Esophagus mucosa (tissue), 1 donor: ENCODE results near the gene GARIN5A. TPM values are rescaled to one million over a fixed set of nuclear protein-coding genes. Genes with fewer than 3 reads are reported as not detected.

Experiments
- ATAC-seq: fragments of 200-7000 bp; cut with Tn5 transposase; one replicate; pipeline ENCODE4 v1.9.1; 2020
- total RNA-seq: library from RNA; stranded (reverse); gene quantifications from one replicate; pipeline ENCODE4 v1.2.4, GENCODE V29; 2023
- donor health status: DM: yes; HTN: yes; CAD: no.

GARIN5A gene
- total RNA-seq, 1 donor from 2014 or later, result 1.1 TPM

- no peak for ATAC-seq
Measured at GRCh38 chr19:50507376-50507775, 30.7 kb upstream of the GARIN5A start.

DNA sequence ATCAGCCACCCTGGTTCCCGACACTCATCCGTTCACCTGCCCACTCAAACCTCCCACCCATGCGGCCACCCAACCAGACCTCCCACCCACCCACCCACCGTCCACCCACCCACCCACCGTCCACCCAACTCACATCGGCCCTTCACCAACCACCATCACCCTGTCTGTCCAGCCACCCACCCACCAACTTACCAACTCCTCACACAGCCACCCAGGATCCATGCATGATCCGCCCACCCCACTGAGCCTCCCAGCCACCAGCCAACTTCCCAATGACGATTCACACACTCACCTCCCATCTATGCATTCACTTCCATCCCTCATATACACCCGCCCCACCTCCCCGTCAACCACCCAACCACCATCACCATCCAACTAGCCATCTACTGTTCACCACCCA is 30.1 kb upstream of the GARIN5A start:
- no peak for ATAC-seq

DNA sequence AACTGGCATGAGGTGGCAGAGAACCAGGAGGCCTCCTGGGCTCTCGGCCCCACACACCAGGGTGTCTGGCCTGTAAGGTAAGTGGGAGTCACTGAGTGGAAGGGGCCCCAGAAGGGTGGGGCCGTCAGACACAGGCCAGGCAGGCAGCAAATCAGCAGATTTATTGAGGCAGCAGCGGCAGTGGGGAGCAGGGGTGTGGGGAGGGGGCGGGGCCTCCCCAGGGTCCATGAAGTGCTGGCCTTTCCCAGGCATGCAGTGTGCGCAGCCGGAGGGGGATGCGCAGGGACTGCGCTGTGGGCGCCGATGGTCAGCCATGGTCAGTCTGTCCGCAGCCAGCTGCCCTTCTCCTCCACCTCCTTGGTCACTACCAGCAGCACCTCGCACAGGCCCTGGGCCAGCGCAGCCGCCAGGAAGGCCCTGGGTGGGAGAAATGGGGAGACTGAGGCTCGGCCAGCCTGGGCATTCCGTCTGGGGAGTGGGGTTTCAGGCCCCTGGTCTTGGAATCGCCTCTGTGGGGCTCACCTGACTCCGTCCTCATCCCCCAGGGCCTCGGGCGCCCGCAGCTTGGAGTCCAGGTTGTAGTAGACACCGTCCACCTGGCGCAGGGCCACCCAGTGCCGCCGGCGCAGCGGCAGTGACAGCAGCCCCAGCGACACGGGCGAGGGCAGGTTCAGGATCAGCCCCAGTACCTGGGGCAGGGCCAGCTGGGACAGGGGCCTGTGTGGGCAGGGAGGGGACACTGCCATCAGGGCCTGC is 29.4 kb upstream of the GARIN5A start:
- ATAC-seq, result no peak

DNA sequence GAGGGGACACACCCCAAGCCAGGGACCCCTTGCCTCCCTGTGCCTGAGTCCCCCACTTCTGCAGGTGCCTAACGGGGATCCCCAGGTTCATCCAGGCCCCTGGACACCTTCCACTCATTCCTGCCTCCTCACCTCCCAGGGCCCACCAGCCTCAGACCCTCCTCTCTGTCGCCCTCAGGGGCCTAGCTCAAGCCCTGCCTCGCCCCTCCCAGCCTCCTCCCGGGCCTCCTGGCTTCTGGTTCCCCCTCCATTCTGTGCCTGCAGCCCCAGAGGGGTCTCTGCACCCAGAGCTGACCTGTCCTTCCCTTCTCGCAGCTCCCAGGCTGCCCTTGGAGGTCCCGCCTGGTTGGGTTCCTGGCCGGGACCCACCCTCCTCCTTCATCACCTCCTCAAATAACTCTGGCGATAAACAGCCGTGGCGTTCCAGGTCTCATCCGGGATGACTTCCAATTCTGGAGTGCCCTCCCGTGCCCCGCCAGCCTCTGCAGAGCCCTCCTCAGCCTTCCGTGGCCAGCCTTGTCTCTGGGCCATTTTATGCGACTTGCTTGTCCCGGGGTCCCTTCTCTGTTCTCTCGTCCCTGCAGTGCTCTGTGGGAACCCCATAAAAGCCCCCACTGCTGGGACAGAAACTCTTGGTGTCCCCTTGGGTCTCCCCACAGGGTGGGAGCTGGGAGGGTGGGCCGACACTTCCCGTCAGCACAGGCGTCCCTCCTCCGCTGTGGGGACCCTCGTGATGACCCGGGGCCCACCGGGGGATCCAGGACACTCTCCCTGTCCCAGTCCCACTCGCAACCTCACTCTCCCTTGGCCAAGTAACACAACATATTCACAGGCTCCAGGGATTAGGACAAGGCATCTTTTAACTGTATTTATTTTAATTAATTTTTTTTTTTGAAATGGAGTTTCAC is 25.2 kb upstream of the GARIN5A start:
- peak; percentile 19 for ATAC-seq

DNA sequence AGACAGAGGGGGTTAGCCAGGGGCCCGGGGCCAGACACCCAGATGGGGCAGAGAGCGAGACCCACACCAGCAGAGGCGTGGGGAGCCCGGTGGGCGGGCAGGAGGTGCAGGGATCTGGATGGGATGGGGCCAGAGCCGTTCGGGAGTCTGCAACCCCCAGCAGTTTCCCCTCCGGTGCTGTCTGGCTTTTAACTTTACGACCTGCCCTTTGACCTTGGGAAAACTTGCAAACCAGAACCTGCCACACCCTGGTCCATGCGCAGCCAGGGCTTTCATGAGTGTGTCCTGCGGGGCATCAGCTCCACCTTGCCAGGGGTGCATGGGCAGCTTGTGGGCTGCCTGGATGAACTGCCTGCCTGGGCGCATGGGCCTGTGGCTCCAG is 24.5 kb upstream of the GARIN5A start:
- ATAC-seq, result no peak

- no peak for ATAC-seq
Measured at GRCh38 chr19:50500753-50501151, 24.1 kb upstream of the GARIN5A start.

- peak; percentile 23 for ATAC-seq
Measured at GRCh38 chr19:50500060-50500752, 23.6 kb upstream of the GARIN5A start.

DNA sequence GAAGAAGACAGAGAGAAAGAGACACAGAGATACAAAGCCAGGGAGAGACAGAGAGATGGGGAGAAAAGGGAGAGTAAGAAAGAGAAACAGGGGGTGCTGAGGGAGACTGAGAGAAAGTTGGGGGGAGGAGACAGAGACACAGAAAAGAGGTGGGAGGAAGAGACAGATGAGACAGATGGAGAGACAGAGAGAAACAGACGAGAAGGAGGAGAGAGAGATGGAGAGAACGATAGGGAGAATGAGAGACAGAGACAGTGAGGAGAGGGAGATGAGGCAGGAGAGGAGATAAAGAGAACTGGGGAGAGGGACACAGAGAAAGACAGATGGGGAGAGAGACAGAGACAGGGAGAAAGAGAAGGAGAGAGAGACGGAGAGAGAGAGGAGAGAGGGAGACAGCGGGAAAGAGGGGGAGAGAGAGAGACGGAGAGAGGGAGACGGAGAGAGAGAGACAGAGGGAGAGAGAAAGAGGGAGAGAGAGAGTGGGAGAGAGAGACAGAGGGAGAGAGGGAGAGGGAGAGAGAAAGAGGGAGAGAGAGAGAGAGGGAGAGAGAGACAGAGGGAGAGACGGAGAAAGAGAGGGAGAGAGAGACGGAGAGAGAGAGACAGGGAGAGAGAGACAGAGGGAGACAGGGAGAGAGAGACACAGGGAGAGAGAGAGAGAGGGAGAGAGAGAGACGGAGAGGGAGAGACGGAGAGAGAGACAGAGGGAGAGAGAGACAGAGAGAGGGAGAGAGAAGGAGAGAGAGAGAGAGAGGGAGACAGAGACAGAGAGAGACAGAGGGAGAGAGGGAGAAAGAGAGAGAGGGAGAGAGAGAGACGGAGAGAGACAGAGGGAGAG is 21.8 kb upstream of the GARIN5A start:
- no peak for ATAC-seq

- no peak for ATAC-seq
Measured at GRCh38 chr19:50497022-50497405, 20.4 kb upstream of the GARIN5A start.

DNA sequence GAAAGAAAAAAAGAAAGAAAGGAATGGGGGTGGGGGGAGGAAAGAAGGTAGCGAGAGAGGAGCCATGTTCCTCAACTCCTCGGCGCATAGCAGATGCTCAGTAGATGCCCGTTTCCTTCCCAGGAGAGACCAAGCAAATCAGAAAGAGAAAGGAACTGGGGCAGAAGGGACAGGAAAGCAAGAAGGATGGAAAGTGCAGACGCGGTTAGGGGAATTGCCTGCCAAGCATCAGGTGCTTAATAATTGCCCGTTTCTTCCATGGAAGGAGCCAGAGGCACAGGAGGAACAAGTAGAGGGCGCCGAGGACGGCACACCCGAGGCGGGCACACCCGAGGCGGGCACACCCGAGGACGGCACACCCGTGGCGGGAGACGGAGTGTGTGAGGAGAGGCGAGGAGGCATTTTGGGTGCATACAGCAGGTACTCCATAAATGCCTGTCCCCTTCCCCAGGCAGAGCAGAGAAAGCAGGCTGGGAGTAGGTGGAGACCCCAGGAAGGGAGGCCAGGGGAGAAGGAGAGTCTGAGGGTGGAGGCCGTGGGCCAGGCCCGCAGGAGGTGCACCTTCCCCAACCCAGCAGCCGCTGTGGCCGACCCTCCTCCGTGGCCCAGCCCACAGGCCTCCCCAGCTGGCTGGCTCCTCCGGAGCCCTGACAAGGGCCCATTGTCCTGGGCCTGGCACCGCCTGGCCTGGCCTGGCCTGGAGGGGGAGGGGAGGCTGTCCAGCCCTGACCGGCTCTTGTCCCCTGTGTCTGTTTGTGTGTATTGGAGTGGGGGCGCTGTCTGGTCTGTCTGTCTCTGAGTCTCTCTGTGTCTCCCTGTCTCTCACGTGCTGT is 19.8 kb upstream of the GARIN5A start:
- ATAC-seq, result no peak

DNA sequence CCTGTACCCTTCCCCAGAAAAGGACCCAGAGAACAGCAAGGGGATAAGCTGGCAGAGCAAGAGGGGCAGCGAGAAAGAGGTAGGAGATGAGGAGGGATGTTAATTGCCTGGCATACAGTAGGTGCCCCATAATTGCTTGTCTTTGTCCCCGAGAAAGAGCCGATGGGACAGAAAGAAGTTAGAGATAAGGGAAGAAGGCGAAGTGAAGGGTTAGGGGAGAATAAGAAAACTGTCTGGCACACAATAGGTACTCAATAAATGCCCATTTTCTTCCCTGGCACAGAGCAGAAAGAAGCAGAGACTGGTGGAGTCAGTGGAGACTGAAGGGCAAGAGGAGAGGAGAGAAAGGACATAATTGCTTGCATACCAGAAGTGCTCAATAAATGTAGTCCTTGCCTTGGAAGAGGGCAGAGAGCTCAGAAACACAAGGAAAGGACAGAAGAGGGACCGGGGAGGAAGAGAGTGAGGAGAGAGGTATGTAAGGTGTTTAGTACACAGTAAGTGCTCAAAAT is 18.4 kb upstream of the GARIN5A start:
- ATAC-seq, result no peak

- no peak for ATAC-seq
Measured at GRCh38 chr19:50494186-50495019, 17.8 kb upstream of the GARIN5A start.

DNA sequence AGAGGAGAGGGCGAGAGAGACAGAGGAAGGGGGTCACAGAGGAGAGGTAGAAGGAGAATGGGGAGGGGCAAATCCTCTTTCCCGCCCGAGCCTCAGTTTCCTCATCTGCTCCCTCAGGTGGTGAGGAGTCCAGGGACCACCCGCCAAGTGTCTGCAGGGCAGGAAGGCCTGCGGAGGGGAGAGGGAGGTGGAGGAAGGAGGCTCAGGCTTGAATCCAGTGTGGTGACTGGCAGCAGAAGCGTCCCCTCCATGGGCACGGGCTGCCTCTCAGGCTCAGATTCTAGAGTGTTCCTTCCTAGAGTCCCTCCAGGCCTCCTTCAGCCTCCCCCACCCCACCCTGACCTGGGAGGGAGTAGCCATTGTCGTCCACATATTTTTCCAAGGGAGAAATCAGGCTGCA is 16.5 kb upstream of the GARIN5A start:
- no peak for ATAC-seq

DNA sequence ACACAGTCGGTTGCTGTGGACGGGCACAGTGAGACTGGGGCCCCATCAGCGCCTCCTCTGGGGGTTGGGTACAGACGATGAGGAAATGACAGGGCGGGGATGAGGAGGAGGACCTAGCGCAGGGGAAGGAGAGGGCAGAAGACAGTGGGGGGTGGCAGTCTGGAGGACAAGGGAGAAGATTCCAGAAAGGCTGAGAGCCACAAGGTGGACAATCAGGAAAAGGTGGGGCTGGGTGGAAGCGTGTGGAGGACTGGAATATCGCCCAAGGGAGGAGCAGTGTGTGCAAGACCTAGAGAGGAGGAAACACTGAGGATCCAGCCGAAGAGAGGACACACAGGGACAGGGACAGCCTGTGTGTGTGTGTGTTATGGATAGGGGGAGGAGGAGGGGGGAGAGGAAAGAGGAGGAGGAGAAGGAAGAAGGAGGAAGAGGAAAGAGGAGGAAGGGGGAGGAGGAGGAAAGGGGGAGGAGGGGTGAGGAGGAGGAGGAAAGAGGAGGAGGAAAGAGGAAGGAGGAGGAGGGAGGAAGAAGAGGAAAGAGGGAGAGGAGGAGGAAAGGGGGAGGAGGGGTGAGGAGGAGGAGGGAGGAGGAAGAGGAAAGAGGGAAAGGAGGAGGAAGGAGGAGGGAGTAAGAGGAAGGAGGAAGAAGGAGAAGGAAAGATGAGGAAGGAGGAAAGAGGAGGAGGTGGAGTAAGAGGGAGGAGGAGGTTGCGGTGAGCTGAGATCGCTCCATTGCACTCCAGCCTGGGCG is 15.8 kb upstream of the GARIN5A start:
- ATAC-seq, result no peak

GRCh38 chr19:50490991-50491472 is 14.4 kb upstream of the GARIN5A start:
- no peak for ATAC-seq

GRCh38 chr19:50490411-50490811 is 13.8 kb upstream of the GARIN5A start:
- ATAC-seq, result no peak

DNA sequence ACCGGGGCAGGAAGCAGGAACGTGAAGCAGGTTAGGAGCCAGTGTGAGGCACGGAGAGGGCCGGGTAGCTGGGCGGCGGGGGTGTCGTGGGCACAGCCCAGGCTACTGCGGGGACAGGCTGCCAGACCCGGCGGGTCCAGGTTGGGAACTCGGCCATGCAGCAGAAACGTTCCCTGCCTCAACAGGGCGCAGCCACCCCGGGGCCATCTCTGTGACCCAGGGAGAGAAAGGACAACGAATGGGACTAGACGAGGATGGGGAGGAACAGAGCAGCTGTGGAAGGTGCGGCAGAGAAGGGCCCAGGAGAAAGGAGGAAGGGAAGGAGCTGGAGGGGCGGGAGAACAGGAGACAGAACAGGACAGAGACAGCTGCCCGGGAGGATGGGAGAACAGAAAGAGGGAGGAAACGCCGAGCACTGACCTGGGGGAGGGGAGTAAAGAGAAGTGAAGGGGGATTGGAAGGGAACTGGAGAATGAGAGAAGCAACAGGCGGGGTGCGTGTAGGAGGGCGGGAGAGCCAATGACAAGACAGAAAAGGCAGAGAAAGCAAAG is 12.9 kb upstream of the GARIN5A start:
- ATAC-seq, result no peak

- no peak for ATAC-seq
Measured at GRCh38 chr19:50488389-50489194, 11.9 kb upstream of the GARIN5A start.
